HG03045 (cell line): ENCODE results near the gene ADAMTSL1.

Experiments
- ATAC-seq: cut with Tn5 transposase; IDR thresholded peaks from one replicate; pipeline ENCODE4 v1.9.1; 2021; ENCODE audit warnings: mild to moderate bottlenecking, moderate library complexity; ENCODE audit not compliant: unreplicated experiment

ADAMTSL1 gene

GRCh38 chr9:18601026-18601425 is 127.1 kb downstream of the ADAMTSL1 start:
- ATAC-seq, result no peak

- ATAC-seq, result no peak
These were observed 128.0 kb downstream of the ADAMTSL1 start for GRCh38 chr9:18601956-18602355.

GRCh38 chr9:18604767-18605730 is 131.1 kb downstream of the ADAMTSL1 start:
- no peak for ATAC-seq

GRCh38 chr9:18605766-18606180 is 131.8 kb downstream of the ADAMTSL1 start:
- no peak for ATAC-seq

- ATAC-seq, result no peak
These were observed 132.3 kb downstream of the ADAMTSL1 start for GRCh38 chr9:18606281-18606680.

- ATAC-seq, result no peak
These were observed 132.9 kb downstream of the ADAMTSL1 start for GRCh38 chr9:18606846-18607245.

- ATAC-seq, result no peak
These were observed 134.4 kb downstream of the ADAMTSL1 start for GRCh38 chr9:18608371-18608770.

- no peak for ATAC-seq
These were observed 137.0 kb downstream of the ADAMTSL1 start for GRCh38 chr9:18610956-18611355.

GRCh38 chr9:18611971-18612370 is 138.0 kb downstream of the ADAMTSL1 start:
- ATAC-seq, result no peak

- no peak for ATAC-seq
These were observed 140.2 kb downstream of the ADAMTSL1 start for GRCh38 chr9:18614116-18614515.

GRCh38 chr9:18614651-18615050 is 140.7 kb downstream of the ADAMTSL1 start:
- no peak for ATAC-seq

GRCh38 chr9:18616976-18617375 is 143.0 kb downstream of the ADAMTSL1 start:
- ATAC-seq, result no peak

- no peak for ATAC-seq
These were observed 143.8 kb downstream of the ADAMTSL1 start for GRCh38 chr9:18617759-18618158.

GRCh38 chr9:18618862-18619261 is 144.9 kb downstream of the ADAMTSL1 start:
- no peak for ATAC-seq

GRCh38 chr9:18622186-18622836 is 148.4 kb downstream of the ADAMTSL1 start:
- no peak for ATAC-seq

GRCh38 chr9:18623221-18624079 is 149.5 kb downstream of the ADAMTSL1 start:
- no peak for ATAC-seq

- ATAC-seq, result no peak
These were observed 152.2 kb downstream of the ADAMTSL1 start for GRCh38 chr9:18626046-18626698.

GRCh38 chr9:18629136-18629535 is 155.2 kb downstream of the ADAMTSL1 start:
- no peak for ATAC-seq

- ATAC-seq, result no peak
These were observed 158.9 kb downstream of the ADAMTSL1 start for GRCh38 chr9:18632632-18633403.

GRCh38 chr9:18636781-18637180 is 162.8 kb downstream of the ADAMTSL1 start:
- ATAC-seq, result no peak
